ENCODE measurements around the gene CALB2. TPM values are rescaled to one million over a fixed set of nuclear protein-coding genes. Genes with fewer than 3 reads are reported as not detected.
A peak's percentile ranks its signal among the peaks of the same experiment; 100 is the strongest.
"Not testable (repeated sequence)": the region's sequence is repeated elsewhere in the genome, so short reads cannot be mapped to it uniquely, and the experiment has no call there.

The CALB2 gene, protein sequence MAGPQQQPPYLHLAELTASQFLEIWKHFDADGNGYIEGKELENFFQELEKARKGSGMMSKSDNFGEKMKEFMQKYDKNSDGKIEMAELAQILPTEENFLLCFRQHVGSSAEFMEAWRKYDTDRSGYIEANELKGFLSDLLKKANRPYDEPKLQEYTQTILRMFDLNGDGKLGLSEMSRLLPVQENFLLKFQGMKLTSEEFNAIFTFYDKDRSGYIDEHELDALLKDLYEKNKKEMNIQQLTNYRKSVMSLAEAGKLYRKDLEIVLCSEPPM
- total RNA-seq (2014; rRNA removed; shearing (Covaris generic)) = 62.7 and 68.8 TPM in 2 replicates

DNA sequence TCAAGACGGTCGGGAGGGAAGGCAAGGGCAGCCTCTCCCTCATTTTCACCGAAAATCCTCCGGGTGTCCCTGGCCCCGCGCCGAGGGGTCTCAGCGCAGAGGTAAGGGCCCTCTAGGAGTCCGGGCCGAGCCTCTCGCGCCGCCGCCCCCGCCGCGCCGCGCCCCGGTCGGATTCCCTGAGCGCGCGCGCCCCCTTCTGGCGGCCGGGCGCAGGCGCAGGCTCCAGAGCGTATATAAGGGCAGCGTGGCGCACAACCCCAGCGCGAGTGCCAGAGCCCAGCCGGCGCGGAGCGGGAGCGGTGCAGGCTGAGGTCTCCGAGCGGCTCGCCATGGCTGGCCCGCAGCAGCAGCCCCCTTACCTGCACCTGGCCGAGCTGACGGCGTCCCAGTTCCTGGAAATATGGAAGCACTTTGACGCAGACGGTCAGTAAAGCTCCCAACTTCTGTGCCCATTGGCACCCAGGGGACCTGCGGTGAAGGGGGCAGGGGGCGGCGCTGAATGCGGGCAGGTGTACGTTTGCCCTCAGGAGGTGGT is at the start of gene CALB2:
Gene CALB2, plus strand, starts transcription at position 260 of the 535 bp plus-strand sequence. Its CDS starts 70 bp downstream, at position 330.
- peak; percentile 81 for DNase-seq (ENCODE audit: low spot score)

DNA sequence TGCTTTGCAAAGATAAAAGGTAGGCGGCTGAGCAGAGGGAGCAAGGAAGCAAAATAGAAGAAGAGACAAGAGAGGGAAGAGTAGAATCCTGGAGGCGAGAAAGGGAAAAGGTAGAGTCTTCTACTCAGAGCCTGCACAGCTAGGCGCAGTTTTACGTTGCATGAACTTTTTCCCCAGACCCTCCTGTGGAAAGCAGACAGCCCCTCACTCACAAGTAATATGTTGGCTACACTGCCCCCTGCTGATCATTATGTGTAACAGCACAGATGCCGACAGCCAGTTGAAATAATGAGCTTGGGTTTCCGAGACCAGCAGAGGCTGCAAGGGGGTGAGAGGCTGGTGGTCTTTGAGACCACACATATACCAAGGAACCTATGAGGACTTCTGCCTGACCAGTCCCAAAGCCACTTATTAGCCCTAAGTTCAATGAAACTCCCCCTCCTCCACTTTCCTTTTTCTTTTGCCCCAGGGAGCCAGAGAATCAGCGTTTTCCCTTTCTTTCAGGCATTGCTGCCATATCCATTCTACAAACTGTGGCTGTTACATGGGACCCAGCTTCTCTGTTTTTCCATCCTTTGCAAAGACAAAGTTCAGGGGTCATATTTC is 46.9 kb upstream of the CALB2 start:
- DNase-seq (ENCODE audit: low spot score) = peak; percentile 25

DNA sequence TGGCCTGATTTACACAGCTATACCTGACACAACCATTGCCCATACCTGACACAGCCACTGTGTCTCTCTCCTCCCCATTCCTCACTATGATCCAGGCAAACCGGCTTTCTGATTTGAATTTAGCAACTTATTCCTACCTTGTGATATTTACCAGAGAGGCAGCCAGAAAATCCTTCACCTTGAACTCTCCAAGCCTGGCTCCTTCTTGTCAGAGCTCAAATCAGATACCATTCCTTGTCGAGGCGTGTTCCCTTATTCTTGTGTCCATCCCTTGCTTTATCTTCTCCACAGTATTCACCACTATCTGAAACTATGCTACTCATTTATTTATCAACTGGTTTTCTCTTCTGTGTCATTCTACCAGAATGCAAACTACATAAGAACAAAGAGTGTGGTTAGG is 44.9 kb upstream of the CALB2 start:
- DNase-seq (ENCODE audit: low spot score) = not testable (repeated sequence)

DNA sequence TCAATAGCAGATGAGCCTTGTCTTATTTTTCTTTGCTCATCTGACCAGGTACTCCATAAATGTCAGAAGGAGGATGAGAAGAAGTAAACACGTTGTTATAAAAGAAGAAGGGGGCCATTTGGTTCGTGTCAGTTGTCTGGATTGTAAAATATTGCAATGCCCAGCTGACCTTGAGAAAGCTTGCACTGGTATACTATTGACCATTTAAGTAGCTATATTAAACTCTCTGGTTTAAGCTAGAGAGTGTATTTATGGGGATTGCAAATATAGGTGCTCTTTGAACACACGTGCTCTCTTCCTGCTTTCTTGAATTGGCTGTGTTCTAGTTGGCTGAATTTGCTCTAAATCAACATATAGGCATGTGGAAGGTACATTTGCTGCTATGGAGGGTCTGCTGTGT is 43.3 kb upstream of the CALB2 start:
- no peak for DNase-seq (ENCODE audit: low spot score)

DNA sequence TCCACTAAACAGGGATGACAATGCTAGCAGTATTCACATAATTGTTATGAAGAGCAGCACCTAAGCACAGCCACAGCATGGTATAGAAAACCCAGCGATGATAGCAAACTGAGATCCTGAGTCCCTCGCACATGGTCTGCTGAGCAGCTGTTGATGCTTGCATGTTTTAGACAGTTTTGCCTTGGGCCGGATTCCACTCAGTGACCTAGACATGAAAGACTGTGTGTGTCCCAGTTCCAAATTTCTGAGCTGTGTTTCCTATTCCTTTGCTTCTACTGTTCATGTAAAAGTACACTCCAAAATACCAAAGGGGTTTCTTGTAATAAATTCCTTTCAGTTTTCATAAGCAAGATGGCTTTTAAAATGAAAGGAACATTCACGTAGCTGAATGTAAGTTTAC is 38.5 kb upstream of the CALB2 start:
- DNase-seq (ENCODE audit: low spot score) = no peak

DNA sequence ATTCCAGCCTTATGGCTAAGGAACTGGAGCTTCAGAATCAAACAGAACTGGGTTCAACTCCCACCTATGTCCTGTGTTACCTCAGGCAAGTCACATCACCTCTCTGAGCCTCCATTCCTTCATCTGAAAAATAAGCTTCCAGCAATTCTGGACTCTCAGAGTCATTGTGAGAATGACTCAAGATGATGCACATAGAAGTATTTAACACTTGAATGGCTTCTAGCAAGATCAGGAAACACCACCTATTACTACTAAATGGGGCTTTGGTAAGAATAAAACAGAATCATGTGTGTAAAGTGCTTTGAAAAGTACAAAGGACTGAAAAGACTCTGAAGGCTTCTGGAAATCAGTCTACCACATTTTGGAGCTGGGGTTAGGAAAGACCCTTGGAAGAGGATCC is 30.8 kb upstream of the CALB2 start:
- DNase-seq (ENCODE audit: low spot score) = no peak

DNA sequence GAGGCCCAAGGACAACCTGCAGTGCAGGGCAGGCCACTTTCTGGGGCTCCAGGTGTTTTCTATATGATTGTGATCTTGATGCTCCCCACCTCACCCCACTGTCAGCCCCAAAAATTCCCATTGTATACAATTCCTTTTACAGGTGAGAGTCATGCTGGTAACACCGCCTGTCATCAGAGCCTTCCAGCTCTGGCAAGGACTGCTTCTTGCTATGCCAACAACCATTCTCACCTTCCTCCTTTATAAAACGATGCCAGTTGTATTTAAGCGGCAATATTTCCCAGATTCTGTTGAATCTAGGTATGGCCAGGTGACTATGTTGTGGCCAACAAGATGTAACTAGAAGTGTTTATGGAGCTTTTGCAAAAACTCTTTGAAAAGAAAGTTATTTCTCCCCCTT is 30.4 kb upstream of the CALB2 start:
- DNase-seq (ENCODE audit: low spot score) = no peak

DNA sequence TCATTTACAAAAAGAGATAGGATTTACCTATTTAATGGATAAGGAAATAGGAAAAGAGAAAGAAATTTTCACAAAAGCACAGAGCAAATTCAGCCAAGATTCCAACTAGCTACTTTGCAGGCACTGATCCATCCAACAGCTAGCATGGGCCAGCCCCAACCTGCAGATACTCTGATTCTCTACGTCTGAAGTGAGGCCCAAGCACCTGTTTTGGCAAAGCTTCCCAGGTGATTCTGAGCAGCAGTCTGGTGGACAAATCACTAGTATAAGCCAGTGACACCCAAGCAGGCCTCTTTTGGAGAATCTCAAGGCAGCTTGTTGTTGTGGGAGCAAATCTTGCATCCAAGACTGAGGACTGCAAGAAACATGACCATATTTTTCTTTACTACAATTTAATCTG is 20.9 kb upstream of the CALB2 start:
- peak; percentile 78 for DNase-seq (ENCODE audit: low spot score)

DNA sequence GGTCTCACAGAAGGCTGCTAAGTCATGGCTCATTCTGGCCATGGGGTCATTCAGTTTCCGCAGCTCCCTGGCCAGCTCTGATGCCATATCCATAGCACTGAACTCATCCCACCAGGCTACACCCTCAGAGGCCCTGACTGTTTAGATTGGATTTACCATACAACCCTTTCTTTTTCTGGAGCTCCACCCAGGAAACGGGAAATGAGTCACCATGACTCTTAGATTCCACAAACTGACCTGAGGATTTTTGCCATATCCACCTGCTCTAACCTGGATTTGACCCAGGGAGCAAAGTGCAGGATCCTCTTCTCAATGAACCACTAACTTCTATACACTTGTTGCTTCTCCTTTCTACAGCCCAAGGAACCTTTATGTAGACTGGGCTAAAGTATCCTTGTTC is 20.3 kb upstream of the CALB2 start:
- DNase-seq (ENCODE audit: low spot score) = peak; percentile 97

DNA sequence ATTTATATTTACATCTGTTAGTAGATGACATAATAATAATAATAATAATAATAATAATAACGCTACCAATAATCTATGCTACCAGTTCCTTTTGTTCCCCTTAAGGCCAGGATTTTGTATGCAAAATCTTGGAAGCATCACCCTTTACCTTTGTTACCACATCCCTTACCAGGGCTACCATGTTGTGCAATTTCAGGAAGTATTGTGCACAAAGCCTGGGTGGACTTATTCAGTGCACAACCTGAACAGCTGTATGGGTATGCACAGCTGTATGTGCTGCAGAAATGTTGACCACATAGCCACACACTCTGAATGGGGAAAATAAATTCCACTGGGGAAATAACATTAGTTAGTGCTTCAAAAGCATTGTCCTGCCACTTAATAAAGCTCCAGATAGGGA is 19.9 kb upstream of the CALB2 start:
- no peak for DNase-seq (ENCODE audit: low spot score)

DNA sequence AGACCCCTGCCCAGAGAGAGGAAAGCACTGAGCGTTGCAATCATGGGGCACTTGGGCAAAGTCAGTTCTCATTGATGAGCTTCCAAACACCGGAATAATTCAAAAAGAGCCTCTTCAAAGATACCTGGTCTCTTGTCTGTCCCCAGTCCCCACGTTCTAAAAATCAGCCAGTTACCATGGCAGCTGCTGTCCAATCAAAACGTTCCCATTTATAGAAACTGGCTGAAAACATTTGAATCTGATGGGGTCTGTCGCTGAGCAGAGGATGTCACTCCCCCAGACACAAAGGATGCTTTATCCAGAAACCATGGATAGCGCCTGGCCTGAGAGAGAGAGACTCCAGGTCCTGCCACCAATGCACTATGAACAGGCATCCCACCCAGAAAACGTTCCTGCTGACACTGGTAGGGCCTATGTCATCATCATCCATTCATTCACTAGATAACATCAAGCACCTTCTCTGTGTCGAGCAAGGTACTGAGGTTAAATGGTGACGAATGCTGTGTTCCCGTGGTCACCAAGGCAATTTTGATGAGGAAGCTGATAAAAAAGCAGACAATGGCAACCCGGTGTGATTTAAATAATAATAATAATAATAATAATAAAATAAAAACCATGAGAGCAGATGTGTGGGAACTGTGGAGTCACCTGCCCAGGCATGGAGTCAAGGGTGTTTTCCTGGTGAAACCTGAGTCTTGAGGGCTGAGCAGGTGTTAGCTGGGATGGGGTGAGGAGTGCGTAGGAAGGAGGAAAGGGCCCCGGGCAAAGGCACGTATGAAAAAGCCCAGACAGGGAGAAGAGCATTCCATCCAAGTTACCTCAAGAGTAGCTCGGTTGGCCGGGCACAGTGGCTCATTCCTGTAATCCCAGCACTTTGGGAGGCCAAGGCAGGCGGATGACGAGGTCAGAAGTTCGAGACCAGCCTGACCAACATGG is 19.0 kb upstream of the CALB2 start:
- DNase-seq (ENCODE audit: low spot score) = peak; percentile 65

DNA sequence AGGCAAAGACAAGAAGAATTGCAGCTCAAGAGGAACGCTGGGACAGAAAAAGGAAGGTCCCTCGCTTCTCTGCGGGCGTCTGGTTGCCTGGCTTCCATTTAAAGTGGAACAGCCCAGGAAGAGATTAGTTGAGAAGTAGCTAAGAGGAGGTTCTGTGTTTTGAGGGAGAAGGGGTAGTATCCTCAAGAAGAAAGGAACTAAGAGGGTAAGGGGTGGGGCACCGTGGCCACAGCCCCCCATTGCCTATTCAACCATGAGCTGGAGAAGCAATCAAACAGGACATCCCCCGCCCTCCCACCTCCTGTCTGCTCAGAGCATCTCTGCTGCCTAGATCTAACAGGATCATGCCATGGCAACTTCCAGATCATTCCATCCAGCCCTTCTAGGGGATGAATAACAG is 18.1 kb upstream of the CALB2 start:
- no peak for DNase-seq (ENCODE audit: low spot score)

DNA sequence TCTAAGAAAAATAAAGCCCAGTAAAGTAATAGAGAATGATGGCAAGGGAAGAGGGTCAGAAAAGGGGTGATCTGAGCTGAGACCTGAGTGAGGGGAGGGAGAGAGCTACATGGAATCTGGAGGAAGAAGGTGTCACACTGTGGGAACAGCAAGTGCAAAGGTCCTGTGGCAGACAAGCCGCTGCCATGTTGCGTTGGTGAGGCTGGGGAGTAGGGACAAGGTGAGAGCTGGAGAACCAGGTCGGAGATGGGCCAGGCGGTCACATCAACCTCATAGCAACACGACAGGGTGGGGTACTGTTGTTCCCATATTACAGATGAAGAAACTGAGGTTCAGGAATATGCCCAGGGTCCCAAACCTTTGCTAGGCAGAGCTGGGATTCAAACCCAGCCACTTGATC is 16.6 kb upstream of the CALB2 start:
- DNase-seq (ENCODE audit: low spot score) = no peak

DNA sequence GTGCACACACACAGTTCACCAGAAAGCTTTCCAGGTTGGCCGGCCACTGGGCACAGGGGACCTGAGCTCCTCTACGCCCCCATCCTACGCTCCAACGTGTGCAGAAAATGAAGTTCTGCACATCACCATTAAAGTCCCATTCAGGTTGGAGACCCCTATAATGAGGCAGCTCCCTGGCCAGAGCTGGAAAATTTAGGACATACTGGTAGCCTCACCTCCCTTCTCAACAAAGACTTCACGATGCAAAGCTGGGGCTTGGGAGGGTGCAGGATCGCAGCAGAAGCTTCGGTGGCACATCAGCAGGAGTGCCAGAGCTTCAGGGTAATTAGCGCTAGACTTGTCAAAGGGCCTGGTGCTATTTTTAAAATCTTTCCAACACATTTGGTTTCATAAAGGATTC is 15.4 kb upstream of the CALB2 start:
- DNase-seq (ENCODE audit: low spot score) = no peak

DNA sequence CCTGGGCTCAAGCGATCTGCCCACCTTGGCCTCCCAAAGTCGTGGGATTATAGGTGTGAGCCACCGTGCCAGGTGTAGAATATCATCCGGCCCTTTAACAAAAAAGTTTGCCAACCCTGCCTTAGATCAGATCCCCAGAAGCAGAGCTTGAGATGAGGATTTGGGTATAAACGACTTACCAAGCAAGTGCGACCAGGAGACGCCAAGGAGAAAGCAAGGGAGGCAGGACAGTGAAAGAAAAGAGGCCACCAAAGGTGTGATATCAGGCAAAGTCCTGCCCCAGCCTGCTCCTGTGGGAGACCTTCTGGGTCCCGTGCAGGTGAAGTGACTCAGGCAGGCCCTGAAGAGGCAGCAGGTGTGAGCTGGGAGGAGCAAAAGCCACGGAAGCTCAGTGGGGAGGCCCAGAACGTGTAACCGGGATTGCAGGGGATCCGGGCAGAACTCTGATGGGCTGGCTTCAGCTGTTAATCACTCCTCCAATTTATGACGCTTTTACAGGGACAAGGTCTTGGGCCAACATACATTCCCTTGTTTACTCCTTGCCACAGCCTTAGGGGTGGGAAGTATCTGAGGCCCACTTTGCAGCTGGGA is 14.1 kb upstream of the CALB2 start:
- DNase-seq (ENCODE audit: low spot score) = peak; percentile 83

DNA sequence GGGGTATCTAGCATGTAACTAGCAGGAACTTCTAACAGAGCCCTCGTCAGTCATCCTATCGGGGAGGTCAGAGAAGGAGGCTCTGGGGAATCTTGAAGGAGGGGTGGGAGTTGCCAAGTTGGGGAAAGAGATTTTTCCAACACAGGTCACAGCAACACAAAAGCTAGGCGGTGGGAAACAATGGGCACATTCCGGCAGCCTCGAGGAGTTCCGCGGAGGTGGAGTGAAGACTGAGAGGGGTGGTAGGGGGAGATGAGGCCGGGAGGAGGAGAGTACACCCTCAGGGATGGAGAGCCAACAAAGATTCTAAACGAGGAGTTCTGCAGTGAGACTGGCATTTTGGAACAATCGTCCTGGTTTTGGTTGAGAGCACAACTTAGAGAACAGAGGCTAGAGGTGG is 13.5 kb upstream of the CALB2 start:
- DNase-seq (ENCODE audit: low spot score) = no peak

DNA sequence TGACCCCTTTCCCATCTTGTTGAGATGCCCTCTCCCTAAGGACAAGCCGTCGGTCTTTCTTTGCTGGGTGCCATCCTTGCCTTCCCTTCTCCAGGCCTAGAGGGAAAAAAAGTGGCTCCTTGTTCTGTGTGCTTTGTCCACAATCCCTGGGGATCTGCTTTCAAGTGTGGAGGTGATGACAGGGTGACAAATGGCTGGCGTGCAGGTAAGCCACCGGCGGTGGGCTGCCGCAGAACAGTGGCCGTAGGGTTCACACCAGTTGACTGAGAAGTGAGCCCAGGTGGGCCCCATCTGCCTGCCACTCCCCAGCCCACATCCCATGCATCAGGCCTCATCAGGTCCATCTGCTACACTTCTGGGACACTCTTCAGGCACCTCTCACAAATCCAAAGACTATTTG is 11.4 kb upstream of the CALB2 start:
- DNase-seq (ENCODE audit: low spot score) = no peak

DNA sequence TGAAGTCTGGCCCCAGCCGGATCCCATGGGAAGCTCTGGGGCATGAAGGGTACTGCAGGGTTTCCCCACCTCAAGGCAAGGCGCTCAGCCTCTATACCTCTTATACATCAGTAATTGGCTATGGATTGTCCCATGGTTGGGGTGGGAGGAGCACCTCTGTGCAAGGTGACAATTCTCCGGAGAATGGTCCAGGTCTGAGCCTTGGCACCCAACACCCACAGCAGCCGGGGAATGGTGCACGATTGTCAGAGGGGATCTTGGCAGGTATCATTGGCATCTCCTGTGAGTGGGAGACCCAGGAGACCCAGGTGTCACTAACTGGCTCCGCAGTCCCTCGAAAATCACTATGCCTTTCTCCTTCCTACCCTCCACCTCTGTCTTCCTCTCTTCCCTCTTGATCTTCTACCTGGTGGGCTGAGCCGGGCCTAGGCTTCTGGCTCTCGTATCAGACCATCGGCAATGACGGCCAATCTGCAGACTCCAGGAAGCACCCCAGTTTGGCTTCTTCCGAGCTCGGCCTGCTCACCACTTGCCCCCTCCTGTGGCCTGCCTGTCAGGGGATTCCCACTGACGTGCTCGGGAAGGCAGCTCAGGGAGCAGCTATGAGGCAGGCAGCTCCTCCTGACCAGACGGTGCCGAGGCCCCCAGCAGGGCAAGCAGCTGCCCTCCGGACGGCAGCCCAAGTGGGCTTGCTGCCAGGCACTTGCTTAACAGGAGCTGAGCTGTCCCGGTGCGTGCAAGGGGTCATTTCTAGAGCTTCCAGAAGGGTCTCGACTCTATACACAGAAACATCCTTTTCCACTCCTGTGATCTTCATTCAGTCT is 10.0 kb upstream of the CALB2 start:
- DNase-seq (ENCODE audit: low spot score) = no peak

DNA sequence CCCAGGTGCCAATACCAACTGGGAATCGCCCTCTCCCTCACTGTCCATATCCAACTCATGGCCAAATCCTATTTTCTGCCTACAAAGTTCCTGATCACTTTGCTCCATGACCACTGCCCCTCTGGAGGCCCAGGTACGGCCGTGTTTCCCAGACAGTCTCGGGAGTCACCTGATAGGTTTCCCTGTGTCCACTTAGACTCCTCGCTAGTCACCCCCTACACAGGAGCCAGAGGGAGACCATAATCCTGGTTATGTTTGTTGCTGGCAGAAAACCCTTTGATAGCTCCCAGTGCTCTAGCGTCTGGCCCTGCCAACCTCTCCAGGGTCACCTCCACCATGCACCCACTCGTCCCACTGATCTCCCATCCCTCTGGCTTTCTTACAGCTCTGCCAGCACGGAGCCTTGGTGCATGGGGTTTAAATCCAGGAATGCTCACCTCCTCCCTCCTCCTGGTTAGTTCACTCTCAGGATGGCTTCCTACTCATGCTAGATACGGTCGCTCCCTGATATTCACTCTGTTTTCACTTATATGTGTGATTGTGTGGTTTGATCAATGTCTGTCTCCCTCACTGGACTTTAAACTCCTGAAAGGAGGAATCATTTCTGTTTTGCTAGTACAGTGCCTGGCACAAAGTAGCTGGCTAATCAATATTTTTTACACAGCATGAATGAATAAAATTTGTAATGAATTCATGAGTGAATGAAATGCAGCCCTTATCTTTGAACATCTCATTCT is 7.5 kb upstream of the CALB2 start:
- no peak for DNase-seq (ENCODE audit: low spot score)

DNA sequence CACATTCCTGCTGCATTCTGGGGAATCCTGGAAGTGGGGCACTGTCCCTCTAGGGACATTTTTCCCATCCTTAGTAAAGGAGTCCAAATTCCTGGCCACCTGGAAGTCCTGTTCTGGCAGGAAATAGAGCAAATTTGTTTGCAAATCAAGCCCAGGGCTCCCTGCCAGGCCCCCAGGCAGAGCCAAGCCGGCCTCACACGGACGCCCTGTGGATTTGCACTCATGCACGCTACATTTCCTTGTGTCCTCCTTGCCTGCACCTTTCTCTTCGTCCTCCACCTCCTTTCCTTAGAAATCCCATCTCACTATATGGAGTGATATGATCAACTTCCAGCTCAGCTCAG is 7.0 kb upstream of the CALB2 start:
- DNase-seq (ENCODE audit: low spot score) = no peak
